HG02970 (cell line): ENCODE results near the gene COX19.
"Not testable (repeated sequence)": the region's sequence is repeated elsewhere in the genome, so short reads cannot be mapped to it uniquely, and the experiment has no call there.

ENCODE experiments used
- ATAC-seq: cut with Tn5 transposase; IDR thresholded peaks from one replicate; pipeline ENCODE4 v1.9.1; 2021; ENCODE audit warnings: mild to moderate bottlenecking, moderate library complexity, moderate number of reproducible peaks; ENCODE audit not compliant: unreplicated experiment, low FRiP score

COX19 gene

GRCh38 chr7:1011297-1012003, 36.1 kb upstream of the COX19 start:
- ATAC-seq: no peak

DNA sequence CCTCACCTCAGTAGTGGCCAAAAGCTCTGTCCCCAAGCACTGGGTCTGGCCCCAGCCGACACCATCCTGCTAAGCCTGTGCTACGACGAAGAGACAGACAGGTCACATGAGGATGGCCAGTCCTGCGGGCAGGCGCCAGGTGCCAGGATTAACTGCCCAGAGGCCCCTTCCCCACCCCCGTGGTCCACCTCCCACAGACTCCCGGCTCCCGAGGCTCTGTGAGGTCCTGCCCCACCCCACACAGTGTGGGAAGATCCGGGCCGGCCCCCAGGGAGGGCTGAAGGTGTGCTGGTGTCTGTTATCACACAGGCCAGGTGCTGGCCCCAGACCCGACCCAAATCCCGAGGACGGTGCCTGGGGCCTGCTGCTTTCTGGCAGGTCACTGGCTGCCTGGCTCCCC, 34.9 kb upstream of the COX19 start:
- ATAC-seq: no peak

DNA sequence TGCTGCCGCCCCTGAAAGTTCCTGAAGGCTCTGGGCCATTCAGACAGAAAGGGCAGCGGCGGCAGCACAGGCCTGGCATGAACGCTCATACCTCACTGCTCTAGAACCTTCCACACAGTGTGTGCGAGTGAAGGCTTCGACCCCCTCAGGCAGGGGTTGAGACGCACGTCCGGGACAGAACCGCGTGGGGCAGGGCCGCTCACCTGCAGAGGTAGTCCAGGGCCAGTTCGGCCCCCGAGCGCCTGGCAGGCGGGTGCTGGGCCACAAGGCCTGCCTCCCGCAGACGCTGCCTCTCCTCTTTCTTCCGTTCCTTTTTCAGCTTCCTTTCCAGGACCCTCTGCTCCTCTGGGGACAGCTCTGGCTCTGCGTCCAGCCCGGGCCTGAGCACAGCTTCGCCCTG, 34.4 kb upstream of the COX19 start:
- ATAC-seq: no peak

DNA sequence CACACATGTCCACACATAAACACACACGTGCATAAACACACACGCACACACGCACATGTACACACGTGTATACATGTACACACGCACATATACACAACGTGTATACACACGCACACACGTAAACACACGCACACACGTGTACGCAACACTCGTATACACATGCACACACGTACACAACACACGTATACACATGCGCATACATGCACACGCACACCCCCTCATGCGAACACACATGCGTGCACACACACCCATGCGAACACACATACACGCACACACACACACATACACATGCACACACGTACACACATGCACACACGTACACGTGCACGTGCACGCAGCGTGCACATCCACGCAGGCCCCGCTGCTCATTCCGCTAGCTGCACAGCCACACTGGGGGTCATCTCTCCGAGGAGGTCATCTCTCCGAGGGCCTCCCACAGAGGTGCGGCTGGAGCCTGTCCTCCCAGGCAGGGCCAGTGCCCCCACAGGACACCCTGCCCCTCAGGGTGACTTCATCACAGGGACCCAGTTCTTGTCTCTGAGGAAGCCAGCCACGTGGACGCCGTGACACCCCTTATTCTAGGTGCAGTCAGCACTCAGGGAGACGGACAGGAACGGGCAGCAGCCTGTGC, 33.5 kb upstream of the COX19 start:
- no peak for ATAC-seq

- ATAC-seq: no peak
Measured at GRCh38 chr7:1007901-1008300, 32.6 kb upstream of the COX19 start.

DNA sequence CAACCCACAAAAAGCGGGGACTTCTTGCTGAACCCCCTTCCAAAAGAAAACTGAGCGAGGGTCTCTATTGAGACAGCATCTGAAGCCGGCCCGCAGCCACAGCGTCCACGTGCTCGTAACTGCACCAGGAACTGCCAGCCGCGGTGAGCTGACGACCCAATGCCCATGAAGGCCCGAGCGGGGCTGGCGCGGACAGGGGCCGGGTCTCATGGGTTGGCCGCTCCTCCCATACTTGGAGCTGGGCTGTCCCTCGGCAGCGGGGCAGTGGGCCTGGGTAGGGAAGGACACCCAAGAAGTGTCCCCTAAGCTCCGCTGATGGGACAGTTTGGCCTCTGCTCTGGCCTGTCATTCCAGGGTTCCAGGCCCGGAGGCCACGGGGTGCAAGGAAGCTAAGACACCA, 30.0 kb upstream of the COX19 start:
- no peak for ATAC-seq

DNA sequence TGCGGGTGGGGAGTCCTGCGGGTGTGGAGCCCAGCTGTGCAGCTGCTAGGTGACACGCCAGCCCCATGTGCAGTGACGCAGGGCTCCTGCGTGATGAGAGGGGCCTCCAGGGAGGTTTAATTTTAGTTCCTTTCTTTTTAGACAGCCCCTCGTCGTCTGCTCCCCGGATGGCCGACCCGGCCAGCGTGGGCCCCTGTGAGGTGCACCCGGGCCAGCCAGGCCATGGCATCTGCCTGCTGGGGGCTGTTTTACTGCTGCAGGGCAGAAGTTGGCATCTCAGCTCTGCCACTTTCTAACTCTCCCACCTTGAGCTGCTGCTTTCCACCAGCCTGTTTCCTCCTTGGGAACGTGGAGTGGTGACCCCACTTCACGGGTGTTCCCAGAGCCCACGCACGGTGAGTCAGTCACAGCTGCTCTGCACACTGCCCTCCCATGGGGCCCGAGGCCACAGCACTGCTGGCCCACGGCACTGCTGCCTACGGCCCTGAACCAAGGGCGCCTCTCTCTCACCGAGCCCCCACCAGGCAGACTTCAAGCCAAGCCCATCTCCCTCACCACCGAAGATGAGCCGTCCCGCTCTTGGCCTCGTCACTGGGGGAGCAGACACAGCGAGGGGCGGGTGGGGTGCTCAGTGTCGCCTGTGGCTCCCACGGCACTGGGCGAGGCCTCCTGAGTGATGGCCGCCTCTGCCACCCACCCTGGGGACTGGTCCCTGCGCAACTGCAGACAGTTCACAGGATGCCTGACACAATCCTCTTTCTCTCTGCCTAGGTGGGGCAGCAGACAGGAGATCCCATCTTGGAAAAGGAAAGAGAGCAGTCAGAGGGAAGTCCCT, 28.9 kb upstream of the COX19 start:
- ATAC-seq: no peak

DNA sequence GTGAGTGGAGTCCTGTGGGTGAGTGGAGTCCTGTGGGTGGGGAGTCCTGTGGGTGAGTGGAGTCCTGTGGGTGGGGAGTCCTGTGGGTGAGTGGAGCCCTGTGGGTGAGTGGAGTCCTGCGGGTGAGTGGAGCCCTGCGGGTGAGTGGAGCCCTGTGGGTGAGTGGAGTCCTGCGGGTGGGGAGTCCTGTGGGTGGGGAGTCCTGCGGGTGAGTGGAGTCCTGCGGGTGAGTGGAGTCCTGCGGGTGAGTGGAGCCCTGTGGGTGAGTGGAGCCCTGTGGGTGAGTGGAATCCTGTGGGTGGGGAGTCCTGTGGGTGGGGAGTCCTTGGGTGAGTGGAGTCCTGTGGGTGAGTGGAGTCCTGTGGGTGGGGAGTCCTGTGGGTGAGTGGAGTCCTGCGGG, 27.1 kb upstream of the COX19 start:
- ATAC-seq: not testable (repeated sequence)

- not testable (repeated sequence) for ATAC-seq
Measured at GRCh38 chr7:1002026-1002425, 26.7 kb upstream of the COX19 start.

- not testable (repeated sequence) for ATAC-seq
Measured at GRCh38 chr7:1001069-1001770, 25.9 kb upstream of the COX19 start.

DNA sequence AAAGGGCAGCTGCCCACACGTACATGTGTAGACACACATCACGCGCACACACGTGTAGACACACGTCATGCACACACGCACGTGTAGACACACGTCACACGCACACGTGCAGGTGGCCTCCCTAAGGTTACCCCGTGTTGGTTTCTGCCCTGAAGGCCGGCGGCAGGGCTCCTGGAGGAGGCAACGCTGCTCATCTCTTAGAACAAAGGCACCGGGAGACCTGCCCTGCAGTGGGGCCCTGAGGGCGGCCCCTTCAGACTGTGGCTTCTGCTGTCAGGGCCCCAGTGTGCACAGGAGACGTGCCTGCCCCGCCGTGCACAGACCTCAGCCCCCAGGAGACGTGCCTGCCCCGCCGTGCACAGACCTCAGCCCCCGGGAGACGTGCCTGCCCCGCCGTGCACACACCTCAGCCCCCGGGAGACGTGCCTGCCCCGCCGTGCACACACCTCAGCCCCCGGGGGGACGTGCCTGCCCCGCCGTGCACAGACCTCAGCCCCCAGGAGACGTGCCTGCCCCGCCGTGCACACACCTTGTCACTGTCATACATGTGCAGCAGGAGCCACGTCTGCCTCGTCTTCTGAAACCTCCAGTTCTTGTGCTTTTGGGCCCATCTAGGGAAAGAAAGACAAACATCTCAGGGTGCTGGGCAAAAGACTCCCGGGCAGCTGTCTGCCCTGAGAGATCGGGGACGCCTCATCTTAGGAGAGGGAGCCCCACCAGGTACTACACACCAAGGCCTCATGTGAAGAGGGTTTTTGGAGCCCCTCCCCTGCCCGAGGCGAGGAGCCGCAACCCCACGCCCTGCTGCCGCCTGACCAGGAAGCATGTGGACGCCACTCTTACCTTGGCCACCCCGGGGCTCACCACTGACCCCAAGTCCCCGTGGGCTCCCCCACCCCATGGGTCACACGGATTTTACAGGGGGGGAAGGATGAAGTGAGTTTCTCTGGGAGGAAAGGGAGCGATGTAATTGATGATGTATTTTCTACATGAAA, 24.9 kb upstream of the COX19 start:
- no peak for ATAC-seq

GRCh38 chr7:999149-999879, 24.0 kb upstream of the COX19 start:
- no peak for ATAC-seq

DNA sequence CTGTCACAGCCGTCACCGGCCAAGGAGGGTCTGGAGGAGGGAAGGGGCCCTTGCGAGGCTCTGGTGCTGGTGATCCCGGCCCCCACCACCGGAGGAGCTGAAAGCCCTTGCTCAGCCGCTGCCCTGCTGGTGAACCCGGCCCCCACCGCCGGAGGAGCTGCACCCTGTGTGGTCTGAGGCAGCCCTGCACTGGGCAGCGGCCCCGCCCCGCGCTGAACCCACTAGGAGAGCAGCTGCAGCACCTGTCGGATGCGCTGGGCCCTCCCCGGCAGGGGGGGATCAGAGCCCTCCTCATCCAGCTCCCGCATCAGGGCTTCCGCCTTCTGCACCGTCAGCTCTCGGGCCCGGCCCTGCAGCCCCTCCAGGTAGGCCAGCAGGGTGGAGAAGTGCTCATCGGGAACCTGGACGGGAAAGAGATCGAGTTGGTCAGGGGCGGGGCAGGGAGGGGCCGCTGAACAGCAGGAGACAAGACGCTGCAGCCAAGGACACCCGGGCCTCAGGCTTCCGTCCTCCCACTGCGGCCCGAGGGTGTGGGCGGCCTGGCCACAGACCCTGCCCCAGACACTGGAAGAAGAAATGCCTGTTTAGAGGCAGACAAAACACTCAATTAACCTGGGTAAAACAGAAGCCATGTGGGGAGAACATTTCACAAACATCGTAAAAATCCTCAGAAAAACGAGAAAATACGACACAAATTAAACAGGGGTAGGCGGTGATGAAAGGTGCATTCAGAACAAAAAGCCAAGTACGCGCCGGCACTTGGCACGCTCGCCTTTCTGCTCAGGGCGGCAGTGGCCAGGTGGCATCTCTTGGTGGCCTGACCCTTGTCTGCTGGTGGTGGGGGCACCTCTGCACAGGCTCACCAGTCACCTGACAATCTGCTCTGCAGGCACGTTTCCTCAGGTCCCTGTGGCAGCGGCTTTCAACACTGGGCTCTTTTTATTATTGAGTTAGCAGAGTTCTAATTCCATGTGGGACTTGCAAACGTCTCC, 22.4 kb upstream of the COX19 start:
- no peak for ATAC-seq

DNA sequence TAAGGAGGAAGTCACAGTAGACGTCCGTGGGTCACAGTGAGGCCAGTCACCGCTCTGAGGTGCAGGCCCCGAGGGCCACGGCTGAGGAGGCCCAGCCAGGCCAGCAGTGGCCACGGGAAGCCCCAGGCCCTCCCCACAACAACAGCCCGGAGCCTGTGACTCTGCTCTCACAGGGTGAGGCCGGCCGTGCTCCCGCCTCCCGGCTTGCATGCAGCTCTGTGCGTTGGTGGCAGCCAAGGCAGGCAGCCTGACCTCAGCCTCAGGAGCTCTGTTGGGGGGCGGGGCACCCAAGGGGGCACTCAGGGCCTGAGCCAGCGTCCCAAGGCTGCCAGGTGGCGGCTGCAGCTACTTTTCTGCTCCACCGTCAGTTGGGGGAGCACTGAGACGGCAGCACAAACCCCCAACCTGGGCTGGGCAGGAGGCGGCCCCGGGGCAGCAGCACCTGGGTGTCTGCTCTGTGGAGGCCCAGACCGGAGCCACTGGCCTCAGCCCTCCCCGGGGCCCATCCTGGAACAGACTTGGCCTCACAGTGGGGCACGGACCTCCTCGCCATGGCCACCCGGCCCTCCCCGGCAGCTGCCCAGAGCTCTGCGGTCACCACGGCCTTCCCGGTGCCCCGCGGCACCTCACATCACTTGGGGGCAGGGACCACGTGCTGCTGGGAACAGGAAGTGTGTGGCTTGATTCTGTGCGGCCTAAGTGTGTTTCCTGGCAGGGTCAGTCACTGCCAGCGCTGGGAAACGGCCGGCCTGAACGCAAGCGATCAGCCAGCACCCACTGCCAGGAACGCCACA, 20.9 kb upstream of the COX19 start:
- ATAC-seq: no peak

DNA sequence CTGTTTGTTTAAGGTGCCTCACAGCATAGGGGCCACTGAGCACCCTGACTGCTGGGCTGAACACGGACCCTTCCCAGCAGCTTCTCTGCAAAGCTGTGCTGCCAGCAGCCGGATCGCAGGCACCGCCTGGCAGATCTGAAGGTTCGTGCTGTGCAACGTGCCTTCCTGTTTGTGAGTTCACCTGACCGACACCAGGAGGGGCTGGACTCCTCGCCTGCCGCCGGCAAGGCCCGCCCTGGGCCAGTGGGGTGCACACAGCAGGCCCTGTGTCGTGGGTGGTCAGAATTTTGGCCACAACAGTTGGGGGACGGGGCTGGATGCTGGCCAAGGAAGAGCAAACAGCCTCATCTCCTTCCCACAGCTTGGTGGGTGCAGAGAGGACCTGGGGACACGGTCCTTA, 20.2 kb upstream of the COX19 start:
- no peak for ATAC-seq

GRCh38 chr7:994592-995308, 19.4 kb upstream of the COX19 start:
- ATAC-seq: no peak
